Measurements from ENCODE around the gene PCDH7. TPM values are rescaled to one million over a fixed set of nuclear protein-coding genes. Genes with fewer than 3 reads are reported as not detected.

Gene PCDH7
- total RNA-seq, 4 donors from 2014 or later, result 23.1 to 56.1 (median 41.0) TPM

- H3K4me3 ChIP-seq (ENCODE audit: low read depth, poor library complexity, severe bottlenecking), result no peak overlapping the region
- intact Hi-C loops (cut with DNase I; ENCODE audit: low total_unique reads), result no loop called here
- DNase-seq (ENCODE audit: low spot score in 2 of 2), result no peak
- TF ChIP-seq CTCF (IDR thresholded peaks at IDR 0.05) (no peak), POLR2A (IDR thresholded peaks at IDR 0.05) (no peak)
- WGBS, 2 donors, result 47 to 66% methylated on average over 4 of the region's 4 CpGs
These were observed 4.1 kb downstream of the PCDH7 start for GRCh38 chr4:30724247-30724646.

- intact Hi-C loops (cut with DNase I; ENCODE audit: low total_unique reads), result no loop called here
- 54 to 65% methylated on average over 2 of the region's 2 CpGs for WGBS, 2 donors
- no peak for DNase-seq (ENCODE audit: low spot score in 2 of 2)
- no peak for TF ChIP-seq CTCF (IDR thresholded peaks at IDR 0.05)
- TF ChIP-seq POLR2A (IDR thresholded peaks at IDR 0.05), result no peak
- H3K4me3 ChIP-seq (ENCODE audit: low read depth, poor library complexity, severe bottlenecking), result no peak overlapping the region
These were observed 5.4 kb downstream of the PCDH7 start for GRCh38 chr4:30725562-30725961.

- DNase-seq (ENCODE audit: low spot score in 2 of 2), result no peak
- TF ChIP-seq CTCF (IDR thresholded peaks at IDR 0.05) (no peak), POLR2A (IDR thresholded peaks at IDR 0.05) (no peak)
- H3K4me3 ChIP-seq (ENCODE audit: low read depth, poor library complexity, severe bottlenecking), result no peak overlapping the region
- WGBS, 2 donors, result 46 to 54% methylated on average over 2 of the region's 2 CpGs
- intact Hi-C loops (cut with DNase I; ENCODE audit: low total_unique reads), result no loop called here
These were observed 6.0 kb downstream of the PCDH7 start for GRCh38 chr4:30726090-30726675.

GRCh38 chr4:30727409-30727808 lies 7.2 kb downstream of the PCDH7 start:
- intact Hi-C loops (cut with DNase I; ENCODE audit: low total_unique reads), result no loop called here

GRCh38 chr4:30728311-30728710 lies 8.1 kb downstream of the PCDH7 start:
- H3K4me3 ChIP-seq (ENCODE audit: low read depth, poor library complexity, severe bottlenecking), result no peak overlapping the region
- 71 to 78% methylated on average over 2 of the region's 2 CpGs for WGBS, 2 donors
- no peak for DNase-seq (ENCODE audit: low spot score in 2 of 2)
- TF ChIP-seq POLR2A (IDR thresholded peaks at IDR 0.05), result no peak
- TF ChIP-seq CTCF (IDR thresholded peaks at IDR 0.05), result no peak
- intact Hi-C loops (cut with DNase I; ENCODE audit: low total_unique reads), result no loop called here

More at GRCh38 chr4:30727409-30727808, 7.2 kb downstream of the PCDH7 start:
- WGBS, 2 donors, result 61 to 75% methylated on average over 2 of the region's 2 CpGs
- no peak for DNase-seq (ENCODE audit: low spot score in 2 of 2)
- TF ChIP-seq POLR2A (IDR thresholded peaks at IDR 0.05) (no peak), CTCF (IDR thresholded peaks at IDR 0.05) (no peak)
- no peak overlapping the region for H3K4me3 ChIP-seq (ENCODE audit: low read depth, poor library complexity, severe bottlenecking)

GRCh38 chr4:30743897-30744296 lies 23.7 kb downstream of the PCDH7 start:
- intact Hi-C loops (cut with DNase I; ENCODE audit: low total_unique reads), result no loop called here
- 50 to 73% methylated on average over 3 of the region's 3 CpGs for WGBS, 2 donors
- DNase-seq (ENCODE audit: low spot score in 2 of 2), result no peak
- no peak overlapping the region for H3K4me3 ChIP-seq (ENCODE audit: low read depth, poor library complexity, severe bottlenecking)
- TF ChIP-seq POLR2A (IDR thresholded peaks at IDR 0.05) (no peak), CTCF (IDR thresholded peaks at IDR 0.05) (no peak)
